Stomach (tissue), 9 donors: ENCODE results near the gene LNP1. TPM values are rescaled to one million over a fixed set of nuclear protein-coding genes. Genes with fewer than 3 reads are reported as not detected.

Experiments used
- DNase-seq, 2 donors: peaks; one replicate each; pipeline versions ENCODE4 v3.0.0 to v3.0.0-alpha.2; 2013 to 2019
- H3K27ac ChIP-seq, 5 donors: fragments of 200-600 bp in 4 of 5; sonication (generic) in 4 of 5; one replicate each; pipeline ENCODE4 v1.5.1; 2013 to 2019; ENCODE audit warnings: mild to moderate bottlenecking in 1 of 5, moderate library complexity in 1 of 5
- H3K27me3 ChIP-seq, 3 donors: fragments of 200-600 bp; sonication (generic); one replicate each; pipeline ENCODE4 v1.5.1; 2017 to 2019; ENCODE audit warnings: mixed run types in 1 of 3
- H3K36me3 ChIP-seq, 4 donors: fragments of 200-600 bp; sonication (generic); 1 replicate in 3 of 4; 2 replicates in 1 of 4; pipeline ENCODE4 v1.5.1; 2016 to 2019
- H3K4me1 ChIP-seq, 4 donors: fragments of 200-600 bp; sonication (generic); one replicate each; pipeline ENCODE4 v1.5.1; 2016 to 2019
- H3K4me3 ChIP-seq, 4 donors: fragments of 200-600 bp; sonication (generic) in 3 of 4; one replicate each; pipeline ENCODE4 v1.5.1; 2016 to 2019; ENCODE audit warnings: mild to moderate bottlenecking in 1 of 4
- H3K9me3 ChIP-seq, 4 donors: fragments of 200-600 bp; sonication (generic); one replicate each; pipeline ENCODE4 v1.5.1; 2016 to 2019
- CTCF ChIP-seq, 7 experiments: fragments of 450-650 bp in 4 of 7; fragments of 200-600 bp in 3 of 7; sonication (generic) in 3 of 7; IDR thresholded peaks; one replicate each; pipeline ENCODE4 v1.5.1; 2016 to 2019; ENCODE audit warnings: antibody characterized with exemption in 7 of 7, control low read depth in 2 of 7, mild to moderate bottlenecking in 1 of 7
- EP300 ChIP-seq: sonication (generic); formaldehyde crosslinking; IDR thresholded peaks from one replicate; pipeline ENCODE4 v1.6.1; 2017; ENCODE audit warnings: antibody characterized with exemption
- POLR2A ChIP-seq, 4 donors: fragments of 450-650 bp; IDR thresholded peaks; one replicate each; pipeline ENCODE4 v1.6.1; 2016; ENCODE audit warnings: antibody characterized with exemption in 4 of 4, control low read depth in 2 of 4, mild to moderate bottlenecking in 1 of 4, moderate library complexity in 1 of 4
- POLR2AphosphoS5 ChIP-seq, 3 donors: sonication (generic); formaldehyde crosslinking; IDR thresholded peaks; one replicate each; pipeline ENCODE4 v1.6.1; 2016; ENCODE audit warnings: antibody characterized with exemption in 3 of 3
- WGBS, 5 donors: extraction: QIAGEN DNeasy Blood & Tissue Kit in 3 of 5; methylation state at CpG; one replicate each; pipeline versions ENCODE4 v1.1.5 to v1.1.7; 2013 to 2018; 5-methylcytosine and 5-hydroxymethylcytosine counted together
- intact Hi-C: fragments of 100-400 bp; cut with DNase I; formaldehyde crosslinking; loops from one replicate; pipeline ENCODE4 v1.15.1; 2023; ENCODE audit warnings: low total_unique reads
- polyA plus RNA-seq, 3 donors: library from polyadenylated mRNA; stranded (reverse); fragments of 200-250 nt; gene quantifications; one replicate each; pipeline ENCODE4 v1.2.3, GENCODE V29; 2013
- total RNA-seq, 5 donors: library from RNA; depleted of rRNA; stranded (reverse); fragments of >200 nt; gene quantifications; one replicate each; pipeline versions ENCODE4 v1.1.0 to v1.2.3, GENCODE V29; 2014 to 2016
- donor health status: healthy with polysubstance abuse.
- donor health status: Bipolar disorder and iron deficiency.
- donor health status: healthy.

Gene LNP1
- total and polyA plus RNA-seq, 8 donors = 0.58 to 4.0 (median 1.6) TPM; not detected in 3

- Histone ChIP-seq H3K27me3 (no peaks in the 10 kb centered on the region), H3K9me3 (peaks cover 0 to 14% (median 4%) of the 10 kb centered on the region in 4 donors), H3K4me1 (peaks cover 0 to 8% (median 2%) of the 10 kb centered on the region in 4 donors), H3K36me3 (no peaks in the 10 kb centered on the region), H3K27ac (no peak overlapping the region), H3K4me3 (no peak overlapping the region)
- TF ChIP-seq CTCF (IDR thresholded peaks at IDR 0.05) (no peak), POLR2A (IDR thresholded peaks at IDR 0.05) (no peak), EP300 (no peak), POLR2AphosphoS5 (IDR thresholded peaks at IDR 0.05) (no peak)
- 51 to 77% (median 69%) methylated on average over 3 of the region's 3 CpGs for WGBS, 5 donors
- intact Hi-C loops = no loop called here
- no peak for DNase-seq
These were observed 62.4 kb downstream of the LNP1 start for GRCh38 chr3:100463646-100464155.

GRCh38 chr3:100465892-100466777, 64.8 kb downstream of the LNP1 start:
- intact Hi-C loops = loop anchor here (5.0 kb wide), 1 partner anchor 126 kb away; no protein-coding TSS in a partner anchor
- H3K9me3 ChIP-seq = peaks cover 0 to 28% (median 4%) of the 10 kb centered on the region in 4 donors
- WGBS, 5 donors = 62 to 80% (median 70%) methylated on average over 3 of the region's 3 CpGs
- no peaks in the 10 kb centered on the region for H3K36me3 ChIP-seq
- no peak for TF ChIP-seq EP300
- no peak for TF ChIP-seq POLR2A (IDR thresholded peaks at IDR 0.05)
- TF ChIP-seq CTCF (IDR thresholded peaks at IDR 0.05) = no peak
- no peak for TF ChIP-seq POLR2AphosphoS5 (IDR thresholded peaks at IDR 0.05)
- no peak overlapping the region for H3K27ac ChIP-seq
- H3K4me3 ChIP-seq = no peak overlapping the region
- no peaks in the 10 kb centered on the region for H3K27me3 ChIP-seq
- peaks cover 0 to 8% (median 2%) of the 10 kb centered on the region in 4 donors for H3K4me1 ChIP-seq
- no peak for DNase-seq

- Histone ChIP-seq H3K4me3 (no peak overlapping the region), H3K27ac (no peak overlapping the region), H3K36me3 (no peaks in the 10 kb centered on the region), H3K27me3 (no peaks in the 10 kb centered on the region), H3K9me3 (peaks cover 0 to 28% (median 4%) of the 10 kb centered on the region in 4 donors), H3K4me1 (peaks cover 0 to 8% (median 2%) of the 10 kb centered on the region in 4 donors)
- intact Hi-C loops = loop anchor here (5.0 kb wide), 1 partner anchor 125 kb away; no protein-coding TSS in a partner anchor
- TF ChIP-seq POLR2AphosphoS5 (IDR thresholded peaks at IDR 0.05) (no peak), EP300 (no peak), CTCF (IDR thresholded peaks at IDR 0.05) (no peak), POLR2A (IDR thresholded peaks at IDR 0.05) (no peak)
- DNase-seq = no peak
- 88 to 97% (median 95%) methylated on average over 1 of the region's 1 CpG for WGBS, 5 donors
These were observed 65.8 kb downstream of the LNP1 start for GRCh38 chr3:100467133-100467532.

GRCh38 chr3:100468676-100469075, 67.3 kb downstream of the LNP1 start:
- TF ChIP-seq POLR2A (IDR thresholded peaks at IDR 0.05) (no peak), CTCF (IDR thresholded peaks at IDR 0.05) (no peak), POLR2AphosphoS5 (IDR thresholded peaks at IDR 0.05) (no peak), EP300 (no peak)
- intact Hi-C loops = loop anchor here (5.0 kb wide), 1 partner anchor 124 kb away; no protein-coding TSS in a partner anchor
- no peaks in the 10 kb centered on the region for H3K27me3 ChIP-seq
- DNase-seq = no peak
- H3K9me3 ChIP-seq = peaks cover 0 to 28% (median 4%) of the 10 kb centered on the region in 4 donors
- H3K4me3 ChIP-seq = no peak overlapping the region
- 96 to 99% (median 96%) methylated on average over 2 of the region's 2 CpGs for WGBS, 5 donors
- H3K4me1 ChIP-seq = peaks cover 0 to 8% (median 2%) of the 10 kb centered on the region in 4 donors
- no peak overlapping the region for H3K27ac ChIP-seq
- H3K36me3 ChIP-seq = no peaks in the 10 kb centered on the region
